ENCODE measurements around the gene CEP112. TPM values are rescaled to one million over a fixed set of nuclear protein-coding genes. Genes with fewer than 3 reads are reported as not detected.

The CEP112 gene
- total and polyA plus RNA-seq, 9 of the 15 experiments (the other 6 are each of a cell fraction or from before 2014, with no cell fraction given): 0.84 TPM; not detected in 8

DNA sequence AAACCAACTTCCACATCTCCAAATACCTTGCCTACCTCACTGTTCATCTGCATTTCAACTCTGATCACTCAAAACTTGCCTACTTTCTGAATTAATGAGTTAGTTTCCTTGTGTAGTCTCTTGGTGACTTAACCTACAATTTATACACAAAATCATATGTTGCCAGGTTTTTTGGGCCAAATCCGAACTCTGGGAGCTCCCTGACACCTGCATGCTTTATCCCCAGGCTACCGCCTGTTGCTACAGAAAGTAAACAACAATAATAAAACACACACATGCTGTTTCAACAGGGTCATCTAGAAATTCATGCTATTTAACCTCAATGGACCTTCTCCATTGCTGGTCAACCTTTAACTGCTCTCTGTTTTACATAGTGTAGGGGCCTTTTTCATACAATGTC is 526.0 kb downstream of the CEP112 start:
- no peak overlapping the region for H3K9ac ChIP-seq (ENCODE audit: insufficient read depth in 1 of 2, low read depth in 2 of 2, low read length in 2 of 2)
- in situ Hi-C loops (cut with MboI) (no loop called here), intact Hi-C loops (cut with micrococcal nuclease) (no loop called here)
- no peaks in the 10 kb centered on the region; a peak in 1 of 5 replicates for H3K27me3 ChIP-seq (ENCODE audit: control insufficient read depth in 2 of 2, insufficient read depth in 2 of 2, low read length in 2 of 2)
- TF ChIP-seq SMAD3 (CRISPR knock-in tag; conservative IDR thresholded peaks at IDR 0.05) (no peak), ZNF780A (CRISPR knock-in tag; IDR thresholded peaks at IDR 0.05) (no peak), ZNF175 (CRISPR knock-in tag; IDR thresholded peaks at IDR 0.05; ENCODE audit: low read depth) (no peak), ZNF24 (IDR thresholded peaks at IDR 0.05) (no peak), TGIF2 (CRISPR knock-in tag; IDR thresholded peaks at IDR 0.05) (no peak), SIRT6 (IDR thresholded peaks at IDR 0.05; ENCODE audit: low read depth, low read length) (no peak), FOXA1 (IDR thresholded peaks at IDR 0.05; ENCODE audit: borderline replicate concordance) (no peak), BRD9 (IDR thresholded peaks at IDR 0.05; ENCODE audit: low read depth, partially characterized antibody) (no peak), ZNF311 (CRISPR knock-in tag; IDR thresholded peaks at IDR 0.05) (no peak), HMGN3 (IDR thresholded peaks at IDR 0.05; ENCODE audit: borderline replicate concordance, extremely low read depth, insufficient read length, low read depth, low read length) (no peak), EHMT2 (IDR thresholded peaks at IDR 0.05) (no peak), ZNF717 (CRISPR knock-in tag; IDR thresholded peaks at IDR 0.05) (no peak)
- TF ChIP-seq, protein P1, sequence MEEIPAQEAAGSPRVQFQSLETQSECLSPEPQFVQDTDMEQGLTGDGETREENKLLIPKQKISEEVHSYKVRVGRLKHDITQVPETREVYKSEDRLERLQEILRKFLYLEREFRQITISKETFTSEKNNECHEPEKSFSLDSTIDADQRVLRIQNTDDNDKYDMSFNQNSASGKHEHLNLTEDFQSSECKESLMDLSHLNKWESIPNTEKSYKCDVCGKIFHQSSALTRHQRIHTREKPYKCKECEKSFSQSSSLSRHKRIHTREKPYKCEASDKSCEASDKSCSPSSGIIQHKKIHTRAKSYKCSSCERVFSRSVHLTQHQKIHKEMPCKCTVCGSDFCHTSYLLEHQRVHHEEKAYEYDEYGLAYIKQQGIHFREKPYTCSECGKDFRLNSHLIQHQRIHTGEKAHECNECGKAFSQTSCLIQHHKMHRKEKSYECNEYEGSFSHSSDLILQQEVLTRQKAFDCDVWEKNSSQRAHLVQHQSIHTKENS (CRISPR knock-in tag; IDR thresholded peaks at IDR 0.05): no peak
- TF ChIP-seq, protein P2, sequence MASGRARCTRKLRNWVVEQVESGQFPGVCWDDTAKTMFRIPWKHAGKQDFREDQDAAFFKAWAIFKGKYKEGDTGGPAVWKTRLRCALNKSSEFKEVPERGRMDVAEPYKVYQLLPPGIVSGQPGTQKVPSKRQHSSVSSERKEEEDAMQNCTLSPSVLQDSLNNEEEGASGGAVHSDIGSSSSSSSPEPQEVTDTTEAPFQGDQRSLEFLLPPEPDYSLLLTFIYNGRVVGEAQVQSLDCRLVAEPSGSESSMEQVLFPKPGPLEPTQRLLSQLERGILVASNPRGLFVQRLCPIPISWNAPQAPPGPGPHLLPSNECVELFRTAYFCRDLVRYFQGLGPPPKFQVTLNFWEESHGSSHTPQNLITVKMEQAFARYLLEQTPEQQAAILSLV (tag; IDR thresholded peaks at IDR 0.05): no peak
- TF ChIP-seq, protein P3, sequence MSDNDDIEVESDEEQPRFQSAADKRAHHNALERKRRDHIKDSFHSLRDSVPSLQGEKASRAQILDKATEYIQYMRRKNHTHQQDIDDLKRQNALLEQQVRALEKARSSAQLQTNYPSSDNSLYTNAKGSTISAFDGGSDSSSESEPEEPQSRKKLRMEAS (CRISPR knock-in tag; IDR thresholded peaks at IDR 0.05): no peak
- TF ChIP-seq, protein P4, sequence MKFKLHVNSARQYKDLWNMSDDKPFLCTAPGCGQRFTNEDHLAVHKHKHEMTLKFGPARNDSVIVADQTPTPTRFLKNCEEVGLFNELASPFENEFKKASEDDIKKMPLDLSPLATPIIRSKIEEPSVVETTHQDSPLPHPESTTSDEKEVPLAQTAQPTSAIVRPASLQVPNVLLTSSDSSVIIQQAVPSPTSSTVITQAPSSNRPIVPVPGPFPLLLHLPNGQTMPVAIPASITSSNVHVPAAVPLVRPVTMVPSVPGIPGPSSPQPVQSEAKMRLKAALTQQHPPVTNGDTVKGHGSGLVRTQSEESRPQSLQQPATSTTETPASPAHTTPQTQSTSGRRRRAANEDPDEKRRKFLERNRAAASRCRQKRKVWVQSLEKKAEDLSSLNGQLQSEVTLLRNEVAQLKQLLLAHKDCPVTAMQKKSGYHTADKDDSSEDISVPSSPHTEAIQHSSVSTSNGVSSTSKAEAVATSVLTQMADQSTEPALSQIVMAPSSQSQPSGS (CRISPR knock-in tag; IDR thresholded peaks at IDR 0.05): no peak
- TF ChIP-seq, protein P5, sequence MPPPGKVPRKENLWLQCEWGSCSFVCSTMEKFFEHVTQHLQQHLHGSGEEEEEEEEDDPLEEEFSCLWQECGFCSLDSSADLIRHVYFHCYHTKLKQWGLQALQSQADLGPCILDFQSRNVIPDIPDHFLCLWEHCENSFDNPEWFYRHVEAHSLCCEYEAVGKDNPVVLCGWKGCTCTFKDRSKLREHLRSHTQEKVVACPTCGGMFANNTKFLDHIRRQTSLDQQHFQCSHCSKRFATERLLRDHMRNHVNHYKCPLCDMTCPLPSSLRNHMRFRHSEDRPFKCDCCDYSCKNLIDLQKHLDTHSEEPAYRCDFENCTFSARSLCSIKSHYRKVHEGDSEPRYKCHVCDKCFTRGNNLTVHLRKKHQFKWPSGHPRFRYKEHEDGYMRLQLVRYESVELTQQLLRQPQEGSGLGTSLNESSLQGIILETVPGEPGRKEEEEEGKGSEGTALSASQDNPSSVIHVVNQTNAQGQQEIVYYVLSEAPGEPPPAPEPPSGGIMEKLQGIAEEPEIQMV (tag; conservative IDR thresholded peaks at IDR 0.05; ENCODE audit: low read depth): no peak
- TF ChIP-seq, protein P6, sequence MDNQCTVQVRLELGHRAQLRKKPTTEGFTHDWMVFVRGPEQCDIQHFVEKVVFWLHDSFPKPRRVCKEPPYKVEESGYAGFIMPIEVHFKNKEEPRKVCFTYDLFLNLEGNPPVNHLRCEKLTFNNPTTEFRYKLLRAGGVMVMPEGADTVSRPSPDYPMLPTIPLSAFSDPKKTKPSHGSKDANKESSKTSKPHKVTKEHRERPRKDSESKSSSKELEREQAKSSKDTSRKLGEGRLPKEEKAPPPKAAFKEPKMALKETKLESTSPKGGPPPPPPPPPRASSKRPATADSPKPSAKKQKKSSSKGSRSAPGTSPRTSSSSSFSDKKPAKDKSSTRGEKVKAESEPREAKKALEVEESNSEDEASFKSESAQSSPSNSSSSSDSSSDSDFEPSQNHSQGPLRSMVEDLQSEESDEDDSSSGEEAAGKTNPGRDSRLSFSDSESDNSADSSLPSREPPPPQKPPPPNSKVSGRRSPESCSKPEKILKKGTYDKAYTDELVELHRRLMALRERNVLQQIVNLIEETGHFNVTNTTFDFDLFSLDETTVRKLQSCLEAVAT (IDR thresholded peaks at IDR 0.05): no peak
- WGBS (ENCODE audit: insufficient coverage, low coverage, missing lambda C conversion rate): 0% methylated on average over 2 of the region's 2 CpGs
- peaks cover 0 to 6% of the 10 kb centered on the region in 2 experiments; a peak in 2 of 5 replicates for H3K4me1 ChIP-seq (replicated peaks in 1 of 2; ENCODE audit: control insufficient read depth in 2 of 2, insufficient read depth in 2 of 2, low read length in 2 of 2)
- H3K36me3 ChIP-seq (ENCODE audit: control insufficient read depth, insufficient read depth, low read length): no peaks in the 10 kb centered on the region
- no peaks in the 10 kb centered on the region for H3K9me1 ChIP-seq (ENCODE audit: control insufficient read depth, insufficient read depth, low read length)
- no peak overlapping the region for H3K4me2 ChIP-seq (ENCODE audit: insufficient read depth, low read length)
- no peak overlapping the region for H3K27ac ChIP-seq (ENCODE audit: extremely low read depth, low read depth, low read length)
- no peak overlapping the region for H3K4me3 ChIP-seq
- ATAC-seq (no peak), DNase-seq (ENCODE audit: extremely low read depth in 1 of 4, low spot score in 3 of 4) (no peak), FAIRE-seq (no peak)
- no TSS peak for BruUV-seq (replicated peaks)
- H3K79me2 ChIP-seq (ENCODE audit: control insufficient read depth, insufficient read depth, low read length): no peaks in the 10 kb centered on the region
- H3K9me3 ChIP-seq (replicated peaks; ENCODE audit: control insufficient read depth, insufficient read depth, low read depth, low read length): no peaks in the 10 kb centered on the region
- POLR2A ChIA-PET: no interaction called here
- no peak overlapping the region for H2AFZ ChIP-seq (ENCODE audit: low read depth, low read length)
- H4K20me1 ChIP-seq (replicated peaks; ENCODE audit: control insufficient read depth, insufficient read depth, low read length): no peaks in the 10 kb centered on the region
- CTCF ChIA-PET (ENCODE audit: low intra/inter-chr PET ratio): no interaction called here
